HEK293 (cell line): ENCODE measurements around the gene PXDC1.

Experiments used
- CTCF ChIA-PET: fragments of 350-600 bp; formaldehyde crosslinking; extraction: SDS; loops from one replicate; lab custom pipeline; 2021; ENCODE audit warnings: antibody characterized with exemption; lab: Yijun Ruan, JAX
- POLR2A ChIA-PET: fragments of 300-600 bp; formaldehyde crosslinking; extraction: SDS; loops from one replicate; lab custom pipeline; 2020; ENCODE audit warnings: antibody characterized with exemption, inconsistent platforms; lab: Yijun Ruan, JAX
- H3K27ac ChIP-seq: fragments of 200-500 bp; sonication (Bioruptor generic); 2 replicates; pipeline ENCODE4 v1.5.1; 2014; ENCODE audit warnings: low read depth, low read length, control low read depth, inconsistent platforms; ENCODE audit errors: extremely low read depth
- H3K36me3 ChIP-seq, 2 experiments: fragments of 200-500 bp in 1 of 2; sonication (Bioruptor generic) in 1 of 2; 1 replicate in 1 of 2; 2 replicates in 1 of 2; pipeline ENCODE4 v1.5.1; 2014 to 2017; ENCODE audit warnings: inconsistent platforms in 2 of 2, low read length in 2 of 2; ENCODE audit not compliant: control insufficient read depth in 2 of 2, insufficient read depth in 1 of 2
- H3K4me1 ChIP-seq: fragments of 200-500 bp; sonication (Bioruptor generic); 2 replicates; pipeline ENCODE4 v1.5.1; 2014; ENCODE audit warnings: mild to moderate bottlenecking, low read length, inconsistent platforms; ENCODE audit not compliant: control insufficient read depth, insufficient read depth
- H3K4me3 ChIP-seq: 2 replicates; pipeline ENCODE4 v1.5.1; 2011; ENCODE audit warnings: low read depth, mild to moderate bottlenecking, control low read depth, low read length, moderate library complexity
- H3K9me3 ChIP-seq: fragments of 200-500 bp; sonication (Bioruptor generic); 2 replicates; pipeline ENCODE4 v1.5.1; 2014; ENCODE audit warnings: low read depth, low read length, inconsistent platforms; ENCODE audit not compliant: control insufficient read depth, insufficient read depth
- BCL11A ChIP-seq: fragments of 450-650 bp; formaldehyde crosslinking; IDR thresholded peaks from 2 replicates; pipeline ENCODE4 v1.5.1; 2016; ENCODE audit warnings: low read depth, missing biosample characterization, missing genetic modification characterization
- GLI2 ChIP-seq: fragments of 450-650 bp; formaldehyde crosslinking; IDR thresholded peaks from 2 replicates; pipeline ENCODE4; 2017; ENCODE audit warnings: missing biosample characterization, missing genetic modification characterization, low read depth, borderline replicate concordance
- GLIS1 ChIP-seq: fragments of 450-650 bp; formaldehyde crosslinking; IDR thresholded peaks from 2 replicates; pipeline ENCODE4 v1.5.1; 2016; ENCODE audit warnings: missing biosample characterization, missing genetic modification characterization
- HOXC10 ChIP-seq: sonication (generic); formaldehyde crosslinking; IDR thresholded peaks from 2 replicates; pipeline ENCODE4 v1.8.1; 2023; ENCODE audit warnings: mild to moderate bottlenecking, missing genetic modification reagents
- KLF17 ChIP-seq: fragments of 450-650 bp; formaldehyde crosslinking; IDR thresholded peaks from 2 replicates; pipeline ENCODE4 v1.5.1; 2016; ENCODE audit warnings: missing biosample characterization, missing genetic modification characterization
- MEIS1 ChIP-seq: sonication (generic); formaldehyde crosslinking; IDR thresholded peaks from 2 replicates; pipeline ENCODE4 v1.8.1; 2022; ENCODE audit warnings: missing genetic modification reagents, mild to moderate bottlenecking, borderline replicate concordance
- ZBTB49 ChIP-seq: fragments of 450-650 bp; formaldehyde crosslinking; IDR thresholded peaks from 2 replicates; pipeline ENCODE4 v1.5.1; 2016; ENCODE audit warnings: missing biosample characterization, missing genetic modification characterization, low read depth
- ZFP3 ChIP-seq: fragments of 450-650 bp; formaldehyde crosslinking; IDR thresholded peaks from 2 replicates; pipeline ENCODE4 v1.5.1; 2016; ENCODE audit warnings: low read depth, missing biosample characterization, missing genetic modification characterization
- ZNF169 ChIP-seq: fragments of 450-650 bp; formaldehyde crosslinking; IDR thresholded peaks from 2 replicates; pipeline ENCODE4 v1.5.1; 2016; ENCODE audit warnings: missing biosample characterization, missing genetic modification characterization
- ZNF302 ChIP-seq: fragments of 450-650 bp; formaldehyde crosslinking; IDR thresholded peaks from 2 replicates; pipeline ENCODE4 v1.5.1; 2016; ENCODE audit warnings: missing biosample characterization, missing genetic modification characterization, low read depth
- ZNF561 ChIP-seq: fragments of 450-650 bp; IDR thresholded peaks from 2 replicates; pipeline ENCODE4 v1.5.1; 2018; ENCODE audit warnings: missing biosample characterization, missing genetic modification characterization, borderline replicate concordance
- ZNF600 ChIP-seq: fragments of 450-650 bp; formaldehyde crosslinking; IDR thresholded peaks from 2 replicates; pipeline ENCODE4 v1.5.1; 2016; ENCODE audit warnings: missing biosample characterization, missing genetic modification characterization
- ZNF658 ChIP-seq: fragments of 450-650 bp; formaldehyde crosslinking; IDR thresholded peaks from 2 replicates; pipeline ENCODE4; 2016; ENCODE audit warnings: missing biosample characterization, missing genetic modification characterization
- ZNF664 ChIP-seq: fragments of 450-650 bp; formaldehyde crosslinking; IDR thresholded peaks from 2 replicates; pipeline ENCODE4 v1.5.1; 2016; ENCODE audit warnings: missing biosample characterization, missing genetic modification characterization
- ZNF670 ChIP-seq: fragments of 450-650 bp; formaldehyde crosslinking; IDR thresholded peaks from 2 replicates; pipeline ENCODE4 v1.5.1; 2016; ENCODE audit warnings: missing biosample characterization, missing genetic modification characterization, low read depth
- ZNF701 ChIP-seq: fragments of 450-650 bp; formaldehyde crosslinking; IDR thresholded peaks from 2 replicates; pipeline ENCODE4 v1.5.1; 2016; ENCODE audit warnings: missing biosample characterization, missing genetic modification characterization
- ZNF785 ChIP-seq: fragments of 450-650 bp; formaldehyde crosslinking; IDR thresholded peaks from 2 replicates; pipeline ENCODE4 v1.5.1; 2016; ENCODE audit warnings: missing biosample characterization, missing genetic modification characterization
- ZNF837 ChIP-seq: fragments of 450-650 bp; formaldehyde crosslinking; IDR thresholded peaks from 2 replicates; pipeline ENCODE4 v1.5.1; 2016; ENCODE audit warnings: missing biosample characterization, missing genetic modification characterization
- TF ChIP-seq, protein P1 (sequence below): IDR thresholded peaks from 2 replicates; pipeline ENCODE4 v1.6.1; 2011; ENCODE audit warnings: mild to moderate bottlenecking, low read depth, low read length, borderline replicate concordance
- TF ChIP-seq, protein P2 (sequence below): fragments of 450-650 bp; formaldehyde crosslinking; IDR thresholded peaks from 2 replicates; pipeline ENCODE4 v1.5.1; 2017; ENCODE audit warnings: missing biosample characterization, missing genetic modification characterization
- TF ChIP-seq, protein P3 (sequence below): fragments of 450-650 bp; formaldehyde crosslinking; conservative IDR thresholded peaks from 2 replicates; pipeline ENCODE4 v1.5.1; 2016; ENCODE audit warnings: low read depth, missing biosample characterization, missing genetic modification characterization
- TF ChIP-seq, protein P4 (sequence below): fragments of 450-650 bp; formaldehyde crosslinking; IDR thresholded peaks from 2 replicates; pipeline ENCODE4 v1.5.1; 2016; ENCODE audit warnings: missing biosample characterization, missing genetic modification characterization
- TF ChIP-seq, protein P5 (sequence below): fragments of 450-650 bp; formaldehyde crosslinking; IDR thresholded peaks from 2 replicates; pipeline ENCODE4 v1.5.1; 2016; ENCODE audit warnings: missing biosample characterization, missing genetic modification characterization

PXDC1 gene

DNA sequence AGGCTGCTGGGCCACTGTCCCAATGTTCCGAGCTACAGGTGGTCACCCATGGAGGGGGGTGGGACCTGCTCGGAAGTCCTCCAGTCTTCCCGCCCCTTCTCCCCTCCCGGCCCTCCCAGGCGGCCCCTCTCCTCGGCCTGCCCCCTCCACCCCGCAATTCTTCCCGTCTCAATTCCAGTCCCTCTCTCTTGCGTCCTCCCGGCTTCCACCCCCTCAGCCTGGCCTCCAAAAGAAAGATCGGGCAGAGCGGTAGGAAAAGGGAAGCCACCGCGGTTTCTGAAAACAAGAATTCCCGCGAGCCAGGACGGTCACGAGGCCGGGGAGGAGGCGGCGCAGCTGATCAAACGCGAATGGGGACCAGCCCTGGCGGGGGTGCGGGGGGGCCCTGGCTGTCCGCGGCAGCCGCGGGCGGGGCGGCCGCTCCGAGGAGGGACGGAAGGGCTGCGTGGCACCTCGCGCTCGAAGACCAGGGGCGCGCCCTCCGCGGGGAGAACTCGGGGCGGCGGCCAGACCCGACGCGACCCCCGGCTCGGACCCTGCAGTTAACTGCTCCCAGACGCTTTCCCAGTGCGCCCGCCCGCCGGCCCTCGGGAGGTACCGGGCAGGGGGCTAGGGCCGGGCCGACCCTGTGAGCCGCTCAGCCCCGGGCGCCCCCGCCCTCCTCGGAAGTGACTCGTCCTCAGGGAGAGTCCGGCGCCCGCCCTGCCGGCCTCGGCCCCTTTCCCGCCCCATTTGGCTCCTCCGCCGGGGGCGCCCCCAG, 1.0 kb downstream of the PXDC1 start (continued):
- TF ChIP-seq ZNF561 (no peak; the same call in 1 of the 2 replicates), ZNF600 (0 out of 2 replicates have a peak, but pooled peaks have one; percentile 41), ZNF670 (tag by site-specific recombination) (no peak), ZNF664 (tag by site-specific recombination) (no peak)
- TF ChIP-seq, protein P1, sequence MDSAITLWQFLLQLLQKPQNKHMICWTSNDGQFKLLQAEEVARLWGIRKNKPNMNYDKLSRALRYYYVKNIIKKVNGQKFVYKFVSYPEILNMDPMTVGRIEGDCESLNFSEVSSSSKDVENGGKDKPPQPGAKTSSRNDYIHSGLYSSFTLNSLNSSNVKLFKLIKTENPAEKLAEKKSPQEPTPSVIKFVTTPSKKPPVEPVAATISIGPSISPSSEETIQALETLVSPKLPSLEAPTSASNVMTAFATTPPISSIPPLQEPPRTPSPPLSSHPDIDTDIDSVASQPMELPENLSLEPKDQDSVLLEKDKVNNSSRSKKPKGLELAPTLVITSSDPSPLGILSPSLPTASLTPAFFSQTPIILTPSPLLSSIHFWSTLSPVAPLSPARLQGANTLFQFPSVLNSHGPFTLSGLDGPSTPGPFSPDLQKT: no peak
- TF ChIP-seq, protein P2, sequence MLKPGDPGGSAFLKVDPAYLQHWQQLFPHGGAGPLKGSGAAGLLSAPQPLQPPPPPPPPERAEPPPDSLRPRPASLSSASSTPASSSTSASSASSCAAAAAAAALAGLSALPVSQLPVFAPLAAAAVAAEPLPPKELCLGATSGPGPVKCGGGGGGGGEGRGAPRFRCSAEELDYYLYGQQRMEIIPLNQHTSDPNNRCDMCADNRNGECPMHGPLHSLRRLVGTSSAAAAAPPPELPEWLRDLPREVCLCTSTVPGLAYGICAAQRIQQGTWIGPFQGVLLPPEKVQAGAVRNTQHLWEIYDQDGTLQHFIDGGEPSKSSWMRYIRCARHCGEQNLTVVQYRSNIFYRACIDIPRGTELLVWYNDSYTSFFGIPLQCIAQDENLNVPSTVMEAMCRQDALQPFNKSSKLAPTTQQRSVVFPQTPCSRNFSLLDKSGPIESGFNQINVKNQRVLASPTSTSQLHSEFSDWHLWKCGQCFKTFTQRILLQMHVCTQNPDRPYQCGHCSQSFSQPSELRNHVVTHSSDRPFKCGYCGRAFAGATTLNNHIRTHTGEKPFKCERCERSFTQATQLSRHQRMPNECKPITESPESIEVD (tag by site-specific recombination): no peak

- POLR2A ChIA-PET: interaction anchor here (0.6 to 2.5 kb wide), 18 partner anchors 17 to 310 kb away, joined by 3 to 20 read pairs (median 4); partner anchors contain the start of gene FAM50B
- CTCF ChIA-PET: interaction anchor here (0.6 to 3.4 kb wide), 20 partner anchors 12 to 468 kb away, joined by 3 to 53 read pairs (median 4); partner anchors contain the start of gene FAM50B
- Histone ChIP-seq H3K36me3 (peaks cover 0 to 6% of the 10 kb centered on the region in 2 experiments; a peak in 1 of 3 replicates), H3K9me3 (no peaks in the 10 kb centered on the region), H3K27ac (peak overlapping the region; percentile 83), H3K4me3 (peak overlapping the region; percentile 66), H3K4me1 (peaks cover 3% of the 10 kb centered on the region; the same call in 1 of the 2 replicates)
- TF ChIP-seq HOXC10 (CRISPR knock-in tag): no peak
- no peak for TF ChIP-seq ZFP3 (tag by site-specific recombination)
- no peak for TF ChIP-seq GLI2
- TF ChIP-seq ZNF701 (tag by site-specific recombination): no peak
- TF ChIP-seq ZBTB49 (tag by site-specific recombination): no peak
- TF ChIP-seq BCL11A (tag by site-specific recombination): 0 out of 2 replicates have a peak, but pooled peaks have one; percentile 7
- no peak for TF ChIP-seq ZNF837 (tag by site-specific recombination)
- TF ChIP-seq ZNF600: no peak
- TF ChIP-seq ZNF658 (tag by site-specific recombination): no peak
- TF ChIP-seq ZNF302: no peak
- TF ChIP-seq KLF17 (tag by site-specific recombination): no peak
- no peak for TF ChIP-seq MEIS1 (CRISPR knock-in tag)
- TF ChIP-seq, protein P3, sequence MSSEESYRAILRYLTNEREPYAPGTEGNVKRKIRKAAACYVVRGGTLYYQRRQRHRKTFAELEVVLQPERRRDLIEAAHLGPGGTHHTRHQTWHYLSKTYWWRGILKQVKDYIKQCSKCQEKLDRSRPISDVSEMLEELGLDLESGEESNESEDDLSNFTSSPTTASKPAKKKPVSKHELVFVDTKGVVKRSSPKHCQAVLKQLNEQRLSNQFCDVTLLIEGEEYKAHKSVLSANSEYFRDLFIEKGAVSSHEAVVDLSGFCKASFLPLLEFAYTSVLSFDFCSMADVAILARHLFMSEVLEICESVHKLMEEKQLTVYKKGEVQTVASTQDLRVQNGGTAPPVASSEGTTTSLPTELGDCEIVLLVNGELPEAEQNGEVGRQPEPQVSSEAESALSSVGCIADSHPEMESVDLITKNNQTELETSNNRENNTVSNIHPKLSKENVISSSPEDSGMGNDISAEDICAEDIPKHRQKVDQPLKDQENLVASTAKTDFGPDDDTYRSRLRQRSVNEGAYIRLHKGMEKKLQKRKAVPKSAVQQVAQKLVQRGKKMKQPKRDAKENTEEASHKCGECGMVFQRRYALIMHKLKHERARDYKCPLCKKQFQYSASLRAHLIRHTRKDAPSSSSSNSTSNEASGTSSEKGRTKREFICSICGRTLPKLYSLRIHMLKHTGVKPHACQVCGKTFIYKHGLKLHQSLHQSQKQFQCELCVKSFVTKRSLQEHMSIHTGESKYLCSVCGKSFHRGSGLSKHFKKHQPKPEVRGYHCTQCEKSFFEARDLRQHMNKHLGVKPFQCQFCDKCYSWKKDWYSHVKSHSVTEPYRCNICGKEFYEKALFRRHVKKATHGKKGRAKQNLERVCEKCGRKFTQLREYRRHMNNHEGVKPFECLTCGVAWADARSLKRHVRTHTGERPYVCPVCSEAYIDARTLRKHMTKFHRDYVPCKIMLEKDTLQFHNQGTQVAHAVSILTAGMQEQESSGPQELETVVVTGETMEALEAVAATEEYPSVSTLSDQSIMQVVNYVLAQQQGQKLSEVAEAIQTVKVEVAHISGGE (tag by site-specific recombination): no peak
- TF ChIP-seq, protein P4, sequence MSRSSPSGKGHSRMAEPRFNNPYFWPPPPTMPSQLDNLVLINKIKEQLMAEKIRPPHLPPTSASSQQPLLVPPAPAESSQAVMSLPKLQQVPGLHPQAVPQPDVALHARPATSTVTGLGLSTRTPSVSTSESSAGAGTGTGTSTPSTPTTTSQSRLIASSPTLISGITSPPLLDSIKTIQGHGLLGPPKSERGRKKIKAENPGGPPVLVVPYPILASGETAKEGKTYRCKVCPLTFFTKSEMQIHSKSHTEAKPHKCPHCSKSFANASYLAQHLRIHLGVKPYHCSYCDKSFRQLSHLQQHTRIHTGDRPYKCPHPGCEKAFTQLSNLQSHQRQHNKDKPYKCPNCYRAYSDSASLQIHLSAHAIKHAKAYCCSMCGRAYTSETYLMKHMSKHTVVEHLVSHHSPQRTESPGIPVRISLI (tag by site-specific recombination): no peak
- TF ChIP-seq GLIS1 (tag by site-specific recombination): no peak
- no peak for TF ChIP-seq ZNF785
- TF ChIP-seq ZNF169 (tag by site-specific recombination): no peak
- TF ChIP-seq, protein P5, sequence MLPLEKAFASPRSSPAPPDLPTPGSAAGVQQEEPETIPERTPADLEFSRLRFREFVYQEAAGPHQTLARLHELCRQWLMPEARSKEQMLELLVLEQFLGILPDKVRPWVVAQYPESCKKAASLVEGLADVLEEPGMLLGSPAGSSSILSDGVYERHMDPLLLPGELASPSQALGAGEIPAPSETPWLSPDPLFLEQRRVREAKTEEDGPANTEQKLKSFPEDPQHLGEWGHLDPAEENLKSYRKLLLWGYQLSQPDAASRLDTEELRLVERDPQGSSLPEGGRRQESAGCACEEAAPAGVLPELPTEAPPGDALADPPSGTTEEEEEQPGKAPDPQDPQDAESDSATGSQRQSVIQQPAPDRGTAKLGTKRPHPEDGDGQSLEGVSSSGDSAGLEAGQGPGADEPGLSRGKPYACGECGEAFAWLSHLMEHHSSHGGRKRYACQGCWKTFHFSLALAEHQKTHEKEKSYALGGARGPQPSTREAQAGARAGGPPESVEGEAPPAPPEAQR: no peak
Observed at GRCh38 chr6:3749977-3750316, 1.6 kb downstream of the PXDC1 start.
